HG03097 (cell line): ENCODE results near the gene MTMR3.
A peak's percentile ranks its signal among the peaks of the same experiment; 100 is the strongest.
"Not testable (repeated sequence)": the region's sequence is repeated elsewhere in the genome, so short reads cannot be mapped to it uniquely, and the experiment has no call there.

Experiments used
- ATAC-seq: cut with Tn5 transposase; IDR thresholded peaks from one replicate; pipeline ENCODE4 v1.9.1; 2021; ENCODE audit not compliant: unreplicated experiment, low FRiP score

MTMR3 gene

DNA sequence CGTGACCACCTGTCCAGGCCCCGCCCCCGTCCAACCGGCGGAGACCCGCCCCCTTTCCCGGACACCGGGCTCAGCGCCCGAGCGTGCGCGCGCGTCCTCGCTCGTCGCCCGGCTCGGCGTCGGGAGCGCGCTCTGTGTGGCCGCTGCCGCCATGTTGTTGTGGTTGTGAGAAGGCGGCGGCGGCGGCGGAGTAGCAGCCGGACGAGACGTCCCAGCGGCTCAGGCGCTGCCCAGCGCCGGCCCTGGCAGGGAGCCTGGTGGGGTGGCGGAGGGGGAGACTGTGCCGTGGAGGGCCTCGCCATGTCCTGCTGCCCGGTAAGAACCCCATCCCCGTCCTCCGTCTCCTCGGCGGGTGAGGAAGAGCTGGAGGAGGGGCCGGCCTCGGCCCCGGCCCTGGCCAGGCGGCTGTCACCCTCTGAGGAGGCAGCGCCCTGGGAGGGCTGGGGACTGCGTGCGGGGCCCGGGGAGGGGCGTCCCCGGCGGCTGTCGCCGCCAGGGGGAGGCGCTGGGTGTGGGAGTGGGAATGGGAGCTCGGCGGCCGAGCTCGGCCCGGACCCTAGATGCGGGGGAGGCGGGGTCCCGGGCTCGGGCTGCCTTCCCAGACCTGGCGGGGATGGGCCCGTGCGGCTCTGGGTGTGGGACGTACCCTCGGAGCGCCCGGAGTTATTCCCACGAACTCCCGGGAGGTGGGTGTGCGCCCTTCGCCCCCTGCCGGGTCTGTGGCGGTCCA is at the start of gene MTMR3:
Gene MTMR3, plus strand, starts transcription at position 130 of the 730 bp plus-strand sequence. CDS start 87,886 bp downstream, outside the sequence.
- peak; percentile 73 for ATAC-seq

DNA sequence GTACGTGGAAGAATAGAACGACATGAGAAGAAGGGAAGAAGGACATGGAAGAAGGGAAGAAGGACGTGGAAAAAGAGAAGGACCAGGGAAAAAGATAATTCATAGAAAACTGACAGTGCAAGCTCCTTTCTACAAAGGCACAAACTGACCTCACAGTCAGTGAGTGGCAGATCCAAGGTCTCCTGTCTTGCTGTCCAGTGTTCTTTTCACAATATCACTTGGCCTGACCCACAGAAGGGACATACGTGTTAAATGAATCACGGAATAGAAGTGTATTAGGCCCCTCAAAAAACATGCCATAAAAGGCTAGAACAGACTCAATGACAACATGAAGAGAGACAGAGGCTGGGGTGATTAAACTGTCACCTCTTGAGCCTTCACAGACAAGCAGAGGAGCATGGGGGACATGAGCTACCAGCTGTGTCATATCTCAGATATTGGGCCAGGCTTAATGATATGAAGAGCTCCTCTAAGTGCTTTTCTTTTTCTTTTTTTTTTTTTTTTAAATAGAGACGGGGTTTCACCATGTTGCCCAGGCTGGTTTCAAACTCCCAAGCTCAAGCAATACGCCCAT is 49.5 kb upstream of the MTMR3 start:
- ATAC-seq: no peak

DNA sequence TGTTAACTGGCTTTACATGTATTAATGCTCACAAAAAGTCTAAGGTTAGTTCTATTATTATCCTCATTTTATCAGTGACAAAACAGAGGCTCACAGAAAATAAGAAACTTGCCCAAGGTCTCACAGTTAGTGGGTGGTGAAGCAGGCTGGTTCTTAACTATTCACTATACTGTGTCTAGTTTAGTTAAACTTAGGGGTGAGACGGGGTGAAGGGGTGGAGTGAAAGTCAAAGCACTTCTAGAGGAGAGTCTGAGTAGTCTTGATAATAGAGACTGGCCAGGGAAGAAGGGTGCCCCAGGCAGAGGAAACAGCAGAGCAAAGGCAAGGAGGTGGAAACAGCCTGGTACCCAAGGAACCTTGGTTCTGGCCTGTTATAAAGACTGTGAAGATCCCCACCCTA is 48.9 kb upstream of the MTMR3 start:
- no peak for ATAC-seq

DNA sequence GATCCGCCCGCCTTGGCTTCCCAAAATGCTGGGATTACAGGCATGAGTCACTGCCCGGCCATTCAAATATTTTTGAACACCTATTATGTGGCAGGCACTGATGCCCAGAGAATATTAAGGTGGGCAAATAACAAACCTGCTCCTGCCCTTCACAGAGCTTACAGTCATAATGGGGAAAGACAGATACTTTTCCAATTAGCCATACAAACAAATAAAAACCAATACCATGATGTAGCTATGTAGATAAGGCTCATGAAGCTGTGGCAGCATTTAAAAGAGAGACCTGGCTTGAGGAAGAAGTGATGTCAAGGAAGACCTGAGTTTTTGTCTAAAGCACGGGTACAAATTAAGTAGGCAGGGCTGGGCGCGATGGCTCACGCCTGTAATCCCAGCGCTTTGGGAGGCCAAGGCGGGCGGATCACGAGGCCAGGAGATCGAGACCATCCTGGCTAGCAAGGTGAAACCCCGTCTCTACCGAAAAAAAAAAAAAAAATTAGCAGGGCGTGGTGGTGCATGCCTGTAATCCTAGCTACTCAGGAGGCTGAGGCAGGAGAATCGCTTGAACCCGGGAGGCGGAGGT is 46.1 kb upstream of the MTMR3 start:
- not testable (repeated sequence) for ATAC-seq

DNA sequence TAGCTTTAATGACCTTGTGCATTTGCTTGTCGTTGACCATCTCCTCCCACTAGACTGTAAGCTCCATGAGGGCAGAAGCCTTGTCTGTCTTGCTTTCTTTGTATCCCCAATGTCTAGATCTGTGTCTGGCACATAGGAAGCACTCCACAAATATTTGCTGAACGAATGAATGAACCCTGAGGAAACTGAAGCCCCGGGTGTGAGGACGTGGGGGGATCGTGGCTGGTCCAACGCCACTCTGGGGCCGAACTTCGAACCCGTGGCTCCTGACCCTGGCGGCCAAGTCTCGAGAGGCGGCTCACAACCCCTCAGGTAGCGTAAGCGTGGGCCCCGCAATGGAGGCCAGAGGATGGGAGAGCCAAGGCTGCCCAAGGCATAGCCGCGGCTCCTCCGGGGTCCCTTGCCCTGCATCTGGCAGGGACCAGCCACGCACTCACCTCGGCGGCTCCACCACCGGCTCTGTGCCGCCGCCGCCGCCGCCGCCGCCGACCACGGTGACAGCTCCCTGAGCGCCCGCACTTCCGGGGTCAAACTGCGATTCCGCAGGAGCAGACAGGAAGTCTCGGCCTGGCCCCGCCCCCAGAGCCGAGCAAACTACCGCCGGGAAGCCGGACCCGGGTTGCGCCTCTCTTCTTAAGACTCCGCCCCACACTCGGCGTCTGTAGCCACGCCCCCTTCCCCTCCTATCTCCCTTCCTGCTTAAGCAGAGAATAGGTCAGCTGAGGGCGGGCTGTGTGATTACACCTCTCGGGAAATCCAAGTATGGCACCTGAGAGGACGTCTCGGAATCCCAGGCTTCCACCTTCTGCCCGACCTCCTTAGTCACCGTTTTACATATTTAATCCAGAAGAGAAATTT is 45.0 kb upstream of the MTMR3 start, which contains the start of gene ASCC2:
Gene ASCC2, minus strand, starts transcription at position 534 of the 858 bp plus-strand sequence. CDS start 5,949 bp downstream, outside the sequence.
- peak; percentile 81 for ATAC-seq

DNA sequence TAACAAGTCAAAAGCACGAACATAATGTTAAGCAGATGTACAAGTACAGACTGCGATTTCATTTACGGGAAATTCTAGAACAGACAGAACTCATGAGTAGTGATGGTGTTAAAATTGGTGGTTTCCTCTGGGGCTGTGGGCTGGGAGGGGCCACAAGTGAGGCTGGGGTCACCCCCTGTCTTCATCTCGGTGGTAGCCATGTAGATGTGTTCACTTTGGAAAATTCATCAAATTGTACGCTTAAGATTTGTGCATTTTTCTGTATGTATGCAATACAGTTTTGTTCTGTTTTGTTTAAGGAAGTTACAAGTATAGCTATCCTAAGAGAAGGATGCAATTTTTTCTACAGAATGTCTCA is 44.4 kb upstream of the MTMR3 start:
- no peak for ATAC-seq

DNA sequence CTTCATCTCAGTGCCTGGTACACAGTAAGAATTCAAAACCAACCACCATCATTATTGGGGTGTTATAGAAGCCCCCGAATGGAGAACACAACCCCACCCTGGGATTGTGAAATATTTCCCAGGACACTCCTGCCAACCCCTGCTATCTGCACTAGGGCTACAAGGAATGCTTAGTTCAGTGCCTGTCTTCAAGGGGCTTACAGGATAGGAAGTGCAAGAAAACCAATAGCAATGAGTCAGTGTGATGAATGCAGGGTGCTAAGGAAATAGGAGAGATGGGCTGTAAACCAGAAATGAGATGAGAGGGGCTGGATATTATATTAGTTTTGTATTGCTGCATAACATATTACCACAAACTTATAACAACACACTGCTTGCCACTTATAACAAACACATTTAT is 43.9 kb upstream of the MTMR3 start:
- no peak for ATAC-seq

DNA sequence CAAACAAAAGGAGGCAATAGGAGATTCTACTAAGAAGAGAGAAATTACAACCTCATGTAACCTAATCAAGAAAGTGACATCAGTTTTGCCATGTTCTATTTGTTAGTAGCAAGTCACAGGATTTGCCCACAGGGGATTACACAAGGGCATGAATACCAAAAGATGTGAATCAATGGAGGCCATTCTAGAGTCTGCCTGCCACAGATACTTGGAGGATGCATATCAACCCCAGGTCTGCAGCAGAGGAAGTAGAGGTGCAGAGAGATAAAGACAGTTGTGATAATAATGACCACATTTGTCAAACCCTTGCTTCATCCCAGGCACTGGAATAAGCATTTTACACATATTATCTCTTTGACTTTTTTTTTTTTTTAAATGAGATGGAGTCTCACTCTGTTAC is 42.5 kb upstream of the MTMR3 start:
- ATAC-seq: no peak

DNA sequence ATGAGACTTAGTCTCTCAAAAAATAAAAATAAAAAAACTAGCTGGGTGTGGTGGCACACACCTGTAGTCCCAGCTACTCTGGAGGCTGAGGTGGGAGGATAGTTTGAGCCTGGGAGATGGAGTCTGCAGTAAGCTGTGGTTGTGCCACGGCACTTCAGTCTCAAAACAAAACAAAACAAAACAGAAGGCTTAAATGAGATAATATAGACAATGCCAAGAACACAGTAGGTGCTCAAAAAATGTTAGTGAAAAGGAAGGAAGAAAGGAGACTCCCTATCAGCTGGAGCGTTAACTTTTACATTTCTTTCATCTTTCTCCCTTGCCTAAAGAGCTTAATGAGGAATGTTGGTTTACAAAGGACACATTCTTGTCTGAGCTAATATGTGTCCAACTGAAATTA is 40.8 kb upstream of the MTMR3 start:
- no peak for ATAC-seq

DNA sequence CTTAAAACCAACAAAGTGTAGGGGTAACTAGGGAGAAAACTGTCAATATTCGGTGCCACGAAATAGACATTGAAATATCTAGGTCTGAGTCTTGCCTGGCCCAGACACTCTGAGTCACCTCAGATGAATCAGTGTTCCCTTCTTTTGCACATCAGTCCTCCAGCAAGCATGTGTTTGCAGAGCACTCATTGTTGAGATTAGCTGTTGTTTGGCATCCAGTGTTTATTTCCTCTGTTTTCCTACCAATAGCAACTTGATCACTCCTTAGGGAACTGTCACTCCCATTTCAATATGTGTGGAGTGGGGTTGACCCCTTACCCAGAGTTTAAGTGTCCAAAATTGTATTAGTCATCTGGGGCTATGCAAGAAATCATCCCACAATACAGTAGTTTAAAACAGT is 40.2 kb upstream of the MTMR3 start:
- no peak for ATAC-seq

DNA sequence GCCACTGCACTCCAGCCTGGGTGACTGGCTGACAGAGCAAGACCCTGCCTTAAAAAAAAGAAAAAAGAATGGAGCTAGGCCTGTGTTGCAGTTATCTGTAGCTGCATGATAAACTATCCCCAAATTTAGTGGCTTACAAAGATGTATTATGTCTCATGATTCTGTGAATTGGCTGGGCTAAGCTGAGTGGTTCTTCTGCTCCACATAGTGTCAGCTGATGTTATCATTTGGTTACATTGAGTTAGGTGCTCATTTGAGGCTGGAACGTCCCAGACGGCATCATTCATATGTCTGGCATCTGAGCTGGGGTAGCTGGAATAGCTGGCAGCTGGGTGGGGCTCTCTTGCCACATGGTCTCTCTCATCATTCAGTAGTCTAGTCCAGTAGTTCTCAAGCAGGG is 36.7 kb upstream of the MTMR3 start:
- ATAC-seq: no peak

DNA sequence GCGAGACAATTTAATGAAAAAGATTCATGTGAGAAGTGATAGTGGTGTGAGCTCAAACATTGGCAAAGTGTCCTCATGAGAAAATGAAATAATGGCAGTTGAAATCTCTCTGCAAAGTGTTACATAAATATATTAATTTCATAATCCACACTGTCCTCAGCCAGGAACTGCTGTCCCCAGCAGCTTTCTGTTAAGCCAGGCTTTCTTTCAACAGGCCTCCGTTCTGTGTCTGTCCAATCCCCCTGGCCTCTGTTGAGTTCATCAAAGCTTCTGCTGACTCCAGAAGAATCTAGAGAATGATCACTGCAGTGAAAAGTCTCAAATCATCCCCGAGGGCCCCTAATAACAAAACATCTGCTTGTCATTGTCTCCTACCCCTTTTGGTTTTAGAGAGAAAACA is 34.9 kb upstream of the MTMR3 start:
- no peak for ATAC-seq

DNA sequence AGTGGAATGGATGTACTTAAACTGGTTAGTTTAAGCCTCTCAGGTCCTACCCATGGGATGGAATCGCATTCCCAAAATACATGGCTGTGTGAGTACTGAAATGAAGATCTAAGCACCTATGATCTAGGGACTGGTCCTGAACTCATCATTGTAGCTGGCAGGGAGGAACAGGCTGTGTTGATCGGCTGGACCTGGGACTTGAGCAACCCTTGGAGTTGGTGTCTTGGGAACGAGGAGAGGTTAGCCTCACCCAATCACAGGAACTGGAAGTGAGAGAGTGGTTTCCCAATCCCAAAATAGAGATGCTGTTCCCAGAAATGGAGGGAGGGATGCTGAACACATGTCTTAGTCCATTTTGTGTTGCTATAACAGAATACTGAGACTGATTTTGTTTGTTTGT is 28.5 kb upstream of the MTMR3 start:
- no peak for ATAC-seq

DNA sequence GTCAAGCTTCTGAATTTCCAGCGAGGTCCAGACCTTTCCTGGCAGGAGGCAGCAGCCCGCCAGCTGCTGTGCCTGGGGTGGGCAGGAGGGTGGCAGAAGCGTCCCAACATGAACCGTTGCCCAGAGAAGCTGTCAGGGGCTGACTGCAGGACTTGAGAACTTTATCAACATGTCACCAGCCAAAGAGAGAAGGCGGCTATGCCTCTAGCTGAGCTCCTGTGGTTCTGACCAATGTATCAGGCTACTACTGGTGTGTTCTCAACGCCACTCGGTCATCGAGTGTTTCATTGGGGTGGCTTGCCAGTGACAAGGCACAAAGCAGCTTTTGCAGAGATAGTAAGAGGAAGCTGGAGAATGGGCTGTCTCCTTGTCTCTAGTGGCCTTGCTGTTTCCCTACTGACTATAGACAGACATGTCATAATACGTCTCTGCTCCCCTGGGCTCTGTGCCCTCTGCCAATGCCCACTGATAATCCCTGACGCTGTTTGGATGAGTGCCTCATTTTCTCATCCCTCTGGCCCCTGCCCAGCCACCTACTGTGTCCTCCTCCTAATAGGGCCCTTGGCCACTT is 27.3 kb upstream of the MTMR3 start:
- ATAC-seq: no peak

DNA sequence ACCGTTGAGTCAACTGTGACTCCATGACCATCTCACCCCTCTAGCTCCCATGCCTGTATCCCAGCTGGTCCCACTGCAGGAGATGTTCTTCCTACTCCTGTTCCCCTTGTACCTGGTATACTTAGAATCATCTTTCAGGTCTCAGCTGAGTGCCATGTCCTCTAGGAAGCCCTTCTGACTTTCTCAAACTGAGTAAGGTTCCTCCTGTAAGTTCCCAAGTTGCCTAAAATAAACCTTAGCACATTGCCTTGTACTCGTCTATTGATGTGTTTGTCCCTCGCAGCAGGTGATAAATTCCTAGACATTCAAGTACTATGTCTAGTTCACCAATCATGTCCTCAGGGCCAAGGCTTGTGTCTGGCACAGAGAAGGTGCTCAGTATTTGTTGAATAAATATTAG is 26.5 kb upstream of the MTMR3 start:
- no peak for ATAC-seq

DNA sequence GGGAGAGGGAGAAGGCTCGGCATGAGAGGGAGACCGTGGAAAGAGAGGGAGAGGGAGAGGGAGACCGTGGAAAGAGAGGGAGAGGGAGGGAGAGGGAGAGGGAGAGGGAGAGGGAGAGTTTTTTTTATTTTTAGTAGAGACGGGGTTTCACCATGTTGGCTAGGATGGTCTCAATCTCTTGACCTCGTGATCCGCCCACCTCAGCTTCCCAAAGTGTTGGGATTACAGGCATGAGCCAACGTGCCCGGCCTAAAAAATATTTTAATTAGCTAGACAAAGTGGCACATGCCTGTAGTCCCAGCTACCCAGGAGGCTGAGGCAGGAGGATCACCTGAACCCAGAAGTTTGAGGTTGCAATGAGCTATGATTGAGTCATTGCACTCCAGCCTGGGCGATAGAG is 23.9 kb upstream of the MTMR3 start:
- ATAC-seq: not testable (repeated sequence)

DNA sequence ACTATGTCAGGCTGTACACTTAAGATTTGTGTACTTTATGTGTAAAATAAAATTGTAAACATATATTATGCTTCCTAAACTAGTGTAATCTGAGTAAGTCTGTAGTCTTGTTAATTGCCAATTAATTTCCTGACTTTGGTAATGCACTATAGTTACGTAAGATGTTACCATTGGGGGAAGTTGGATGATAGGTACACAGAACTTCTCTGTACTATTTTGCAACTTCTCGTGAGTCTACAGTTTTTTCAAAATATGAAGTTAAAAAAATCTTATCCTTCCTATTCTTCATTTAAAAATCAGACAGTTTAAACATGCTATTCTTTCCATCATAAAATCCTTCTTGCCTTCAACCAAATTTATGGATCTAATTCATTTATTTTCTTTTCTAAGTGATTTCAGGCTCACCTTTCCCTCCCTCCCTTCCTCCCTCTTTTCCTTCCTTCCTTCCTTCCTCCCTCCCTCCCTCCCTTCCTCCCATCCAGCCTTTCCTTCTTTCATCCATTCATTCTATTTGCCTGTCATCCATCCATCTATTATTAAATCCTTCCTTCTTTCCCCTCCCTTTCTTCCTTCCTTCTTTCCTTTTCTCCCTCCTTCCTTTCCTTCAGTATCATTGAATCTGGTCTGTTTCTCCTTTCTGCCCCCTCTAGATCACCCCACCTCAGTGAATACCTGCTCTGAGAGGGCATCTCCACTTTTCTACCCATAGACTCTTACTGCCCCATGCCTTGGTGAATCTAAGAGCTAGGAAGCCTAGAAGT is 22.8 kb upstream of the MTMR3 start:
- no peak for ATAC-seq

DNA sequence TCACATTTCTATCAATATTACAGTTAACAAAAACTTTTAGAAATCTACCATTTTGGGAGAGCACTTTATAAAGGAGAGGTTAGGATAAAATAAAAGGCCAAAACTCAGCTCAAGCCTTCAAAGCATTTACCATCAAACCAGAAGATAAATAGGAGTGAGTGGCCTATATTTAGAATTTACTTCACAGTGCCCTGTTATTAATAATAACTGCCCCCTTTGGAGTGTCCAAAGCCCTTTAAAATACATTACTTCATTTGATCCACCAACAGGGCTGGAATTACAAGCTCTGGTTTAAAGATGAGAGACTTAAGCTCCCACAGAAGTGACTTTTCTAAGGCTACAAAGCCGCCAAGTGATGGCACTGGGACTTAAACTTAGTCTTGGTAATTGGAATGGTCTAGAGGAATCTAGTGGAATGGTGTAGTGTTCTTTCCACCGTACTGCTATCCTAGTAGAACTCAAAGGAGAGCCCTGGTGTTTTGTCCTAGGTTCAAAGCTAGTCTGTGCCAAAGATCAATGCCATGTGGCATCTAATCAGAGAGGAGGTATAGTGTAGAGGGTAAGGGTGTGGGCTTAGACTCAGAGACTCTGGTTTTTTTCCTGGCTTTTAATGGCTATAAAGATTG is 21.2 kb upstream of the MTMR3 start:
- ATAC-seq: no peak

DNA sequence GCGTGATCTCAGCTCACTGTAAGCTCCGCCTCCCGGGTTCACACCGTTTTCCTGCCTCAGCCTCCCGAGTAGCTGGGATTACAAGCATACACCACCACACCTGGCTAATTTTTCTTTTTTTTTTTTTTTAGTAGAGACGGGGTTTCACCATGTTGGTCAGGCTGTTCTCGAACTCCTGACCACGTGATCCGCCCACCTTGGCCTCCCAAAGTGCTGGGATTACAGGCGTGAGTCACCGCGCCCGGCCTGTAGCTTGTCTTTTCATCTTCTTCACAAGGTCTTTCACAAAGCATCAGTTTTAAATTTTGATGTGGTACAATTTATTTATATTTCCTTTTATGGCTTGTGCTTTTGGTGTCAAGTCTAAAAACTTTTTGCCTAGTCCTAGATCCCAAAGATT is 17.4 kb upstream of the MTMR3 start:
- ATAC-seq: not testable (repeated sequence)

DNA sequence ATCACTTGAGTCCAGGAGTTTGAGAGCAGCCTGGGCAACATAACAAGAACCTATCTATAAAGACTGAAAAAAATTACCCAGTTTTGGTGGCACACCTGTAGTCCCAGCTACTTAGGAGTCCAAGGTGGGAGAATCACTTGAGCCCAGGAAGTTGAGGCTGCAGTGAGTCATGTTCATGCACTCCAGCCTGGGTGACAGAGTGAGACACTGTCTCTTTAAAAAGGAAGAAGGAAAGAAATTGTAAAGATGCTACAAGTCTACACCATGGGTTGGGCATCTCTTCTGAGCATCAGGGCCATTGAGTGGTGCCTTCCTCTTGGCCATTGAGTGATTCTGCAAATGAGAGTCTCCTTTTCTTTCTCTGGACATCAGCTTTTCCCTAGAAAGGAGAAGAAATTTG is 15.7 kb upstream of the MTMR3 start:
- ATAC-seq: no peak
